Measurements from ENCODE around the gene ADCY3.
"Not testable (repeated sequence)": the region's sequence is repeated elsewhere in the genome, so short reads cannot be mapped to it uniquely, and the experiment has no call there.

ADCY3 gene

GRCh38 chr2:24836706-24837105, 83.3 kb downstream of the ADCY3 start:
- DNase-seq (ENCODE audit: low read depth), result no peak
- no peak for TF ChIP-seq CTCF (conservative IDR thresholded peaks at IDR 0.05; ENCODE audit: control insufficient read depth, insufficient read depth, low read depth, low read length)

GRCh38 chr2:24836206-24836605, 83.8 kb downstream of the ADCY3 start:
- no peak for TF ChIP-seq CTCF (conservative IDR thresholded peaks at IDR 0.05; ENCODE audit: control insufficient read depth, insufficient read depth, low read depth, low read length)
- DNase-seq (ENCODE audit: low read depth), result no peak
- H3K4me3 ChIP-seq (ENCODE audit: control insufficient read depth, low read depth, low read length), result no peak overlapping the region

More at GRCh38 chr2:24836706-24837105, 83.3 kb downstream of the ADCY3 start:
- no peak overlapping the region for H3K4me3 ChIP-seq (ENCODE audit: control insufficient read depth, low read depth, low read length)

GRCh38 chr2:24835411-24835810, 84.6 kb downstream of the ADCY3 start:
- H3K4me3 ChIP-seq (ENCODE audit: control insufficient read depth, low read depth, low read length), result not testable (repeated sequence)
- DNase-seq (ENCODE audit: low read depth), result peak; percentile 53

- TF ChIP-seq CTCF (conservative IDR thresholded peaks at IDR 0.05; ENCODE audit: control insufficient read depth, insufficient read depth, low read depth, low read length), result no peak
- no peak overlapping the region for H3K4me3 ChIP-seq (ENCODE audit: control insufficient read depth, low read depth, low read length)
- no peak for DNase-seq (ENCODE audit: low read depth)
These were observed 85.2 kb downstream of the ADCY3 start for GRCh38 chr2:24834733-24835395.

- no peak overlapping the region for H3K4me3 ChIP-seq (ENCODE audit: control insufficient read depth, low read depth, low read length)
- no peak for DNase-seq (ENCODE audit: low read depth)
- no peak for TF ChIP-seq CTCF (conservative IDR thresholded peaks at IDR 0.05; ENCODE audit: control insufficient read depth, insufficient read depth, low read depth, low read length)
These were observed 86.0 kb downstream of the ADCY3 start for GRCh38 chr2:24833821-24834732.

GRCh38 chr2:24832931-24833701, 86.9 kb downstream of the ADCY3 start:
- no peak overlapping the region for H3K4me3 ChIP-seq (ENCODE audit: control insufficient read depth, low read depth, low read length)
- no peak for TF ChIP-seq CTCF (conservative IDR thresholded peaks at IDR 0.05; ENCODE audit: control insufficient read depth, insufficient read depth, low read depth, low read length)
- no peak for DNase-seq (ENCODE audit: low read depth)

Measured in fibroblast of mammary gland (primary cell).